Left colon (tissue), 2 donors: Measurements from ENCODE around the gene PHLPP2. TPM values are rescaled to one million over a fixed set of nuclear protein-coding genes. Genes with fewer than 3 reads are reported as not detected.

ENCODE experiments used
- ATAC-seq: fragments of 200-7000 bp; cut with Tn5 transposase; one replicate; pipeline ENCODE4 v1.9.1; 2020; ENCODE audit warnings: mild to moderate bottlenecking, moderate library complexity
- DNase-seq, 2 donors: peaks; one replicate each; pipeline ENCODE4 v3.0.0-alpha.2; 2020
- intact Hi-C, 2 donors: fragments of 100-400 bp; cut with DNase I in 1 of 2; cut with micrococcal nuclease in 1 of 2; formaldehyde crosslinking; loops; one replicate each; pipeline versions ENCODE4 v1.11.2 to v1.14.0; 2022; cut with DNase I, micrococcal nuclease
- long read RNA-seq: library from polyadenylated mRNA; unstranded; transcript quantifications from one replicate; pipeline ENCODE4 v2.0.0, GENCODE V29; 2021
- total RNA-seq, 2 donors: library from RNA; stranded (reverse); fragmentation: NEBNext Ultra II Directional; extraction: Animal tissue kit (Norgen Biotek cat#: 25700); gene quantifications; one replicate each; pipeline ENCODE4 v1.2.1, GENCODE V29; 2021
- donor health status: DM: no; HTN: no; CAD: no.
- donor health status: DM: yes; HTN: yes; CAD: no.

PHLPP2 gene
- 10 to 100 TPM; 40.1 to 78.5 TPM for total RNA-seq
- long read RNA-seq, partial matches to known transcripts = 7 of 21 reads
- long read RNA-seq, other reads (novel, unspliced or antisense) = 14 of 21 reads

GRCh38 chr16:71724320-71724751, at the start of gene PHLPP2:
TSS of gene PHLPP2 (minus strand) at chr16:71724701. CDS start at chr16:71714795, 9,906 bp downstream.
- intact Hi-C loops = no loop called here
- ATAC-seq (no peak), DNase-seq (no peak)

GRCh38 chr16:71771571-71771970, 47.1 kb upstream of the PHLPP2 start:
- intact Hi-C loops = no loop called here
- DNase-seq (no peak), ATAC-seq (peak; percentile 48)

- intact Hi-C loops = no loop called here
- DNase-seq = no peak
- no peak for ATAC-seq
These were observed 44.7 kb upstream of the PHLPP2 start for GRCh38 chr16:71769222-71769621.

GRCh38 chr16:71767060-71767900, 42.8 kb upstream of the PHLPP2 start:
- no peak for DNase-seq
- intact Hi-C loops = no loop called here
- ATAC-seq = no peak

GRCh38 chr16:71762186-71762585, 37.7 kb upstream of the PHLPP2 start:
- no peak for DNase-seq
- intact Hi-C loops = no loop called here
- no peak for ATAC-seq

- DNase-seq = no peak
- intact Hi-C loops = no loop called here
- no peak for ATAC-seq
These were observed 36.6 kb upstream of the PHLPP2 start for GRCh38 chr16:71761097-71761496.

- no peak for ATAC-seq
- DNase-seq = no peak
- intact Hi-C loops = no loop called here
These were observed 33.8 kb upstream of the PHLPP2 start for GRCh38 chr16:71758293-71758760.

- intact Hi-C loops = no loop called here
- ATAC-seq = no peak
- DNase-seq = no peak
These were observed 30.2 kb upstream of the PHLPP2 start for GRCh38 chr16:71754652-71755051.

GRCh38 chr16:71754108-71754507, 29.6 kb upstream of the PHLPP2 start:
- ATAC-seq (no peak), DNase-seq (no peak)
- intact Hi-C loops = no loop called here

GRCh38 chr16:71748226-71748625, 23.7 kb upstream of the PHLPP2 start:
- intact Hi-C loops = no loop called here
- no peak for DNase-seq
- no peak for ATAC-seq

GRCh38 chr16:71746442-71747046, 22.0 kb upstream of the PHLPP2 start:
- DNase-seq (no peak), ATAC-seq (peak; percentile 82)
- intact Hi-C loops = no loop called here

GRCh38 chr16:71738855-71739254, 14.4 kb upstream of the PHLPP2 start:
- no peak for DNase-seq
- intact Hi-C loops = no loop called here
- ATAC-seq = no peak

- ATAC-seq = no peak
- DNase-seq = no peak
- intact Hi-C loops = no loop called here
These were observed 13.0 kb upstream of the PHLPP2 start for GRCh38 chr16:71737501-71737900.

- ATAC-seq (no peak), DNase-seq (no peak)
- intact Hi-C loops = no loop called here
These were observed 10.0 kb upstream of the PHLPP2 start for GRCh38 chr16:71734511-71734910.

- intact Hi-C loops = no loop called here
- ATAC-seq = peak; percentile 38
- no peak for DNase-seq
These were observed 8.1 kb upstream of the PHLPP2 start for GRCh38 chr16:71732587-71732986.

GRCh38 chr16:71727551-71728324, 3.2 kb upstream of the PHLPP2 start:
- ATAC-seq (peak; percentile 9), DNase-seq (no peak)
- intact Hi-C loops = no loop called here

- DNase-seq = no peak
- intact Hi-C loops = no loop called here
- peak; percentile 58 for ATAC-seq
These were observed 2.2 kb upstream of the PHLPP2 start for GRCh38 chr16:71726476-71727315.

GRCh38 chr16:71723537-71724319, 773 bp downstream of the PHLPP2 start:
- intact Hi-C loops = no loop called here
- peak; percentile 66 for ATAC-seq
- DNase-seq = peak; percentile 74 to 82
